BLaER1 treated with 17β-estradiol and CSF1 and Interleukin-3, amounts not matched to agents 10 nM and 100 nM (cell line): ENCODE results near the gene RSBN1.
A peak's percentile ranks its signal among the peaks of the same experiment; 100 is the strongest.
"Not testable (repeated sequence)": the region's sequence is repeated elsewhere in the genome, so short reads cannot be mapped to it uniquely, and the experiment has no call there.

Experiments used
- H3K27ac ChIP-seq, 11 experiments: shearing (Covaris generic); formaldehyde crosslinking; 2 replicates each; pipeline ENCODE4 v1.8.1; 2022
- H3K27me3 ChIP-seq, 11 experiments: shearing (Covaris generic); formaldehyde crosslinking; 2 replicates each; pipeline ENCODE4 v1.8.1; 2022
- H3K36me3 ChIP-seq, 11 experiments: shearing (Covaris generic); formaldehyde crosslinking; 2 replicates each; pipeline ENCODE4 v1.8.1; 2022
- H3K4me1 ChIP-seq, 10 experiments: shearing (Covaris generic); formaldehyde crosslinking; 2 replicates each; pipeline ENCODE4 v1.8.1; 2022
- H3K4me2 ChIP-seq, 11 experiments: shearing (Covaris generic); formaldehyde crosslinking; 2 replicates each; pipeline ENCODE4 v1.8.1; 2022
- H3K4me3 ChIP-seq, 10 experiments: shearing (Covaris generic); formaldehyde crosslinking; 2 replicates each; pipeline ENCODE4 v1.8.1; 2022
- H3K9ac ChIP-seq, 11 experiments: shearing (Covaris generic); formaldehyde crosslinking; 2 replicates each; pipeline ENCODE4 v1.8.1; 2022
- H3K9me3 ChIP-seq, 11 experiments: shearing (Covaris generic); formaldehyde crosslinking; replicated peaks in 1 of 11; 2 replicates each; pipeline ENCODE4 v1.8.1; 2022
- H4K20me1 ChIP-seq, 11 experiments: shearing (Covaris generic); formaldehyde crosslinking; 2 replicates each; pipeline ENCODE4 v1.8.1; 2022
- Cebpa-rat ChIP-seq, 11 experiments: shearing (Covaris generic); IDR thresholded peaks; 2 replicates each; pipeline ENCODE4 v1.8.1; 2022

The RSBN1 gene

DNA sequence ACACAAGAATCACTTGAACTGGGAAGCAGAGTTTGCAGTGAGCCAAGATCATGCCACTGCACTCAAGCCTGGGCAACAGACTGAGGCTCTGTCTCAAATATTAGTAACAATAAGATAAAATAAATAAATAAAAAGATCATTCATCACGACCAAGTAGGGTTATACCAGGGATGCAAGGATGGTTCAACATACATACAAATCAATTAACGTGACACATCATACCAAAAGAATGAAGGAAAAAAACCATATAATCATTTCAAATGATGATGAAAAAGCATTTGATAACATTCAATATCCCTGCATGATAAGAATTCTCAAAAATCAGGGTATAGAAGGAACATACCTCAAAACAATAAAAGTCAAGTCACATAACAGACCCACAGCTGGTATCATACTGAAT is 91.3 kb downstream of the RSBN1 start:
- Histone ChIP-seq H4K20me1 (no peaks in the 10 kb centered on the region), H3K27ac (no peak overlapping the region), H3K9ac (no peak overlapping the region), H3K36me3 (peaks cover 80 to 100% (median 93%) of the 10 kb centered on the region in 11 experiments), H3K4me1 (no peaks in the 10 kb centered on the region), H3K4me3 (0 out of 20 replicates have a peak overlapping the region, but pooled peaks of 1 of the 10 experiments have one; percentile 18), H3K4me2 (no peak overlapping the region), H3K27me3 (no peaks in the 10 kb centered on the region), H3K9me3 (peaks cover 52 to 61% (median 55%) of the 10 kb centered on the region in 11 experiments)
- no peak for TF ChIP-seq Cebpa-rat (IDR thresholded peaks at IDR 0.05)

DNA sequence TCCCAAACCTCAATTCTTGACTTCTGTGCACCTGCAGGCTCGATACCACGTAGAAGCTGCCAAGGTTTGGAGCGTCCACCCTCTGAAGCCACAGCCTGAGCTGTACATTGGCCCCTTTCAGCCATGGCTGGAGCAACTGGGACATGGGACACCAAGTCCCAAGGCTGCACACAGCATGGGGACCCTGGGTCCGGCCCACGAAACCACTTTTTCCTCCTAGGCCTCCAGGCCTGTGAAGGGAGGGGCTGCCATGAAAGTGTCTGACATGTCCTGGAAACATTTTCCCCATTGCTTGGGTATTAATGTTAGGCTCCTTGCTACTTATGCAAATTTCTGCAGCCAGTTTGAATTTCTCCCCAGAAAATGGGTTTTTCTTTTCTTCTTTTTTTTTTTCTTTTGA is 93.7 kb downstream of the RSBN1 start:
- Histone ChIP-seq H3K9me3 (peaks cover 52 to 58% (median 55%) of the 10 kb centered on the region in 11 experiments), H3K4me3 (peak overlapping the region in 3 of 10 experiments; percentile 9 to 21 (median 14); a peak in 1 of 20 replicates), H3K36me3 (peaks cover 74 to 100% (median 90%) of the 10 kb centered on the region in 11 experiments)
- H4K20me1 ChIP-seq, H3K27me3 ChIP-seq, H3K4me1 ChIP-seq, H3K27ac ChIP-seq, H3K4me2 ChIP-seq, H3K9ac ChIP-seq: not testable (repeated sequence)

DNA sequence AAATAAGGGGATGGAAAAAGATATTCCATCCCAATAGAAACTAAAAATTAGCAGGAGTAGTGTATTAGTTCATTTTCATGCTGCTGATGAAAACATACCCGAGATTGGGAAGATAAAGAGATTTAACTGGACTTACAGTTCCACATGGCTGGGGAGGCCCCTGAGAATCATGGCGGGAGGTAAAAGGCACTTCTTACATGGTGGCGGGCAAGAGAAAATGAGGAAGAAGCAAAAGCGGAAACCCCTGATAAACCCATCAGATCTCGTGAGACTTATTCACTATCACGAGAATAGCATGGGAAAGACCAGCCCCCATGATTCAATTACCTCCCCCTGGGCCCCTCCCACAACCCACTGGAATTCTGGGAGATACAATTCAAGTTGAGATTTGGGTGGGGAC is 94.8 kb downstream of the RSBN1 start:
- not testable (repeated sequence) for H3K4me3 ChIP-seq, H3K9ac ChIP-seq, H3K4me1 ChIP-seq, H3K27ac ChIP-seq, H3K27me3 ChIP-seq, H4K20me1 ChIP-seq, H3K4me2 ChIP-seq
- H3K9me3 ChIP-seq: peaks cover 52 to 55% (median 53%) of the 10 kb centered on the region in 11 experiments
- H3K36me3 ChIP-seq: peaks cover 73 to 100% (median 92%) of the 10 kb centered on the region in 11 experiments

DNA sequence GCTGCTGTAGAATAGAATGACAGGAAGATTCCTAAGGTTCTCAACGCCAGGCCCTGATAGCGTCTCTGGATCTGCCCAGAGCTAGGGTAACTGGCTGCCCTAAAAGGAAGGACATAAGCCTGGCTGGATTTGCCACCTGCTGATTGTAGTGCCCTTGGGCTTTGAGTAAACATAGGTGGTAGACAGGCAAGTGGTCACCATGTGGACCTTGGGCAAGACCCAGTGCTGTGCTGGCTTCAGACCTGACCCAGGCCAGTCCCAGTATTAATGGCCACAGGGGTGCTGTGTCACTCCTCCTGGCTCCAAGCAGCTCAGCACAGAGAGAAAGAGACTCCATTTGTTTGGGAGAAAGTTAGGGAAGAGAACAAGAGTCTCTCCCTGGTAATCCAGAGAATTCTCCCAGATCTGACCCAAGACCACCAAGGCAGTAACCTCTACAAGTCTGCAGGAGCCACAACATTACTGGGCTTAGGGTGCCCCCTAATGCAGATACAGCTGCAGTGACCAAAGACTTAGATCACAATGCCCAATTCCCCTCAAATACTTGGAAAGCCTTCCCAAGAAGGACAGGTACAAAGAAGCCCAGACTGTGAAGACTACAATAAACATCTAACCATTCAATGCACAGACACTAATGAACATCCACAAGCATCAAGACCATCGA is 97.5 kb downstream of the RSBN1 start:
- H3K4me3 ChIP-seq: no peak overlapping the region
- peaks cover 72 to 100% (median 91%) of the 10 kb centered on the region in 11 experiments for H3K36me3 ChIP-seq
- no peaks in the 10 kb centered on the region for H4K20me1 ChIP-seq
- no peak for TF ChIP-seq Cebpa-rat (IDR thresholded peaks at IDR 0.05)
- no peak overlapping the region for H3K9ac ChIP-seq
- no peak overlapping the region for H3K27ac ChIP-seq
- H3K27me3 ChIP-seq: no peaks in the 10 kb centered on the region
- H3K4me2 ChIP-seq: no peak overlapping the region
- H3K9me3 ChIP-seq: peaks cover 26 to 29% (median 27%) of the 10 kb centered on the region in 11 experiments
- H3K4me1 ChIP-seq: no peaks in the 10 kb centered on the region
